ENCODE results near the gene ADAM12. TPM values are rescaled to one million over a fixed set of nuclear protein-coding genes. Genes with fewer than 3 reads are reported as not detected.
A peak's percentile ranks its signal among the peaks of the same experiment; 100 is the strongest.

The ADAM12 gene
- total and polyA plus RNA-seq, 2 experiments from 2014 or later, result 0.13 to 0.87 TPM

DNA sequence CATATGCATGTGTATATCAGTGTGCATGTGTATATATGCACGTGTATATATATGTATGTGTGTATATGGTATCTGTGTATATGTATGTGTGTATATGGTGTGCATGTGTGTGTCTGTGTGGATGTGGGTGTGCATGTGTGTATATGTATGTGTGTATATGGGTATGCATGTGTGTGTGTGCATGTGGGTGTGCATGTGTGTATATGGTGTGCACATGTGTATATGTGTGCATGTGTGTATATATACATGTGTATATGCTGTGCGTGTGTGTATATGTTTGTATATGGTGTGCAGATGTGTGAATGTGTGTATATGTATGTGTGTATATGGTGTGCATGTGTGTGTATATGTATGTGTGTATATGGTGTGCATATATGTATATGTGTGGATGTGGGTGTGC lies 245.2 kb downstream of the ADAM12 start:
- no peak for ATAC-seq
- H3K36me3 Mint-ChIP-seq (ENCODE audit: low read depth), result peaks cover 15% of the 10 kb centered on the region; the same call in 2 of the 3 replicates
- H3K4me1 Mint-ChIP-seq, result no peaks in the 10 kb centered on the region; the same call in 2 of the 3 replicates
- Histone ChIP-seq H4K20me1 (replicated peaks; ENCODE audit: insufficient read depth) (no peaks in the 10 kb centered on the region), H3K36me3 (ENCODE audit: insufficient read depth) (no peaks in the 10 kb centered on the region; the same call in 1 of the 2 replicates), H3K4me1 (ENCODE audit: insufficient read depth) (peaks cover 1% of the 10 kb centered on the region; the same call in 1 of the 2 replicates), H3F3A (replicated peaks; ENCODE audit: low read depth) (peaks cover 10% of the 10 kb centered on the region), H3K79me2 (replicated peaks; ENCODE audit: insufficient read depth) (no peaks in the 10 kb centered on the region), H3K27me3 (ENCODE audit: insufficient read depth) (no peaks in the 10 kb centered on the region), H3K9me2 (ENCODE audit: insufficient read depth) (0 out of 2 replicates have a peak, but pooled peaks cover 8% of the 10 kb centered on the region), H2AFZ (no peak overlapping the region), H3K4me3 (no peak overlapping the region), H3K4me2 (no peak overlapping the region), H3K27ac (ENCODE audit: low read depth) (no peak overlapping the region)
- H3K27ac Mint-ChIP-seq, result no peak overlapping the region
- peaks cover 20% of the 10 kb centered on the region for H3K9me3 Mint-ChIP-seq
- TF ChIP-seq CREB1 (CRISPR knock-in tag; IDR thresholded peaks at IDR 0.05; ENCODE audit: low read depth), result no peak
- TF ChIP-seq, protein P1, sequence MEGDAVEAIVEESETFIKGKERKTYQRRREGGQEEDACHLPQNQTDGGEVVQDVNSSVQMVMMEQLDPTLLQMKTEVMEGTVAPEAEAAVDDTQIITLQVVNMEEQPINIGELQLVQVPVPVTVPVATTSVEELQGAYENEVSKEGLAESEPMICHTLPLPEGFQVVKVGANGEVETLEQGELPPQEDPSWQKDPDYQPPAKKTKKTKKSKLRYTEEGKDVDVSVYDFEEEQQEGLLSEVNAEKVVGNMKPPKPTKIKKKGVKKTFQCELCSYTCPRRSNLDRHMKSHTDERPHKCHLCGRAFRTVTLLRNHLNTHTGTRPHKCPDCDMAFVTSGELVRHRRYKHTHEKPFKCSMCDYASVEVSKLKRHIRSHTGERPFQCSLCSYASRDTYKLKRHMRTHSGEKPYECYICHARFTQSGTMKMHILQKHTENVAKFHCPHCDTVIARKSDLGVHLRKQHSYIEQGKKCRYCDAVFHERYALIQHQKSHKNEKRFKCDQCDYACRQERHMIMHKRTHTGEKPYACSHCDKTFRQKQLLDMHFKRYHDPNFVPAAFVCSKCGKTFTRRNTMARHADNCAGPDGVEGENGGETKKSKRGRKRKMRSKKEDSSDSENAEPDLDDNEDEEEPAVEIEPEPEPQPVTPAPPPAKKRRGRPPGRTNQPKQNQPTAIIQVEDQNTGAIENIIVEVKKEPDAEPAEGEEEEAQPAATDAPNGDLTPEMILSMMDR (conservative IDR thresholded peaks at IDR 0.05; ENCODE audit: low read depth in 2 of 2), result no peak
- no peak for TF ChIP-seq POLR2AphosphoS5 (IDR thresholded peaks at IDR 0.05; ENCODE audit: low read depth)
- TF ChIP-seq EZH2phosphoT487 (IDR thresholded peaks at IDR 0.05; ENCODE audit: unreplicated experiment), result no peak
- H3K27me3 Mint-ChIP-seq (ENCODE audit: insufficient read depth, low read depth, poor library complexity), result no peaks in the 10 kb centered on the region
- H3K4me3 Mint-ChIP-seq, result no peak overlapping the region
- no peak for DNase-seq (ENCODE audit: low spot score)

DNA sequence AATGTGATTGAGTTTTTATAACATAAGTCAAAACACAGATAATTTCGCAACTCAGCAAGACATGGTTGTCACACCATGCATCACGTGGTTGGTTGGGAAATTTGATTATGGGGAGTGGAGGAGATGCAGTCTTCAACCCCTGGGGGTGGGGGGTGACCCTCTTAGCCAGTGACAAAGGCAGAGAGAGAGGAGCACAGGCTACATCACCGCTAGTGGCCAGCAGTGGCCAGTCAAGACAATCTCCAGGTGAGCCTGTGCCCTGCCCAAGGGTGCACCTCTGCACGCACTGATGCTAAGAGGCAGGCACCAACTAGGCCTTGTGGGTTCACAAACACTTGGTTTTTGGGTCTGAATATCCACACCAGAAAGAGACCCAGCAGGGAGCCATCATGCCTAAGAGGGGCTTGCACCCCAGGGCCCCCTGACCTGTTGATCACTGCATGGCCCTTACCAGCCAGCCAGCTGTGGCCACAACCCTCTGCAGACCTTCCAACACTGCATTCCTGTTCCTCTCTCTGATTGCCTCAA lies 247.5 kb downstream of the ADAM12 start:
- H3K4me1 Mint-ChIP-seq, result peaks cover 3% of the 10 kb centered on the region
- peaks cover 15% of the 10 kb centered on the region; the same call in 2 of the 3 replicates for H3K36me3 Mint-ChIP-seq (ENCODE audit: low read depth)
- no peak overlapping the region for H3K4me3 Mint-ChIP-seq
- H3K27me3 ChIP-seq (ENCODE audit: insufficient read depth), result no peaks in the 10 kb centered on the region
- 0 out of 2 replicates have a peak, but pooled peaks cover 8% of the 10 kb centered on the region for H3K9me2 ChIP-seq (ENCODE audit: insufficient read depth)
- ATAC-seq, result no peak
- no peaks in the 10 kb centered on the region for H3K79me2 ChIP-seq (replicated peaks; ENCODE audit: insufficient read depth)
- no peak for DNase-seq (ENCODE audit: low spot score)
- no peak overlapping the region for H3K4me3 ChIP-seq
- H3K27ac ChIP-seq (ENCODE audit: low read depth), result no peak overlapping the region
- H3K4me2 ChIP-seq, result no peak overlapping the region
- H3K27me3 Mint-ChIP-seq (ENCODE audit: insufficient read depth, low read depth, poor library complexity), result peaks cover 1% of the 10 kb centered on the region
- H3K9me3 Mint-ChIP-seq, result peaks cover 20% of the 10 kb centered on the region
- peaks cover 10% of the 10 kb centered on the region for H3F3A ChIP-seq (replicated peaks; ENCODE audit: low read depth)
- no peak overlapping the region for H3K27ac Mint-ChIP-seq
- TF ChIP-seq, protein P1 (conservative IDR thresholded peaks at IDR 0.05; ENCODE audit: low read depth in 2 of 2), result 0 out of 4 replicates have a peak, but pooled peaks of 1 of the 2 experiments have one; percentile 10
- TF ChIP-seq ZNF114 (CRISPR knock-in tag; IDR thresholded peaks at IDR 0.05), result no peak
- H3K4me1 ChIP-seq (ENCODE audit: insufficient read depth), result peaks cover 5% of the 10 kb centered on the region
- H4K20me1 ChIP-seq (replicated peaks; ENCODE audit: insufficient read depth), result no peaks in the 10 kb centered on the region
- no peak overlapping the region for H2AFZ ChIP-seq
- no peaks in the 10 kb centered on the region for H3K36me3 ChIP-seq (ENCODE audit: insufficient read depth)
